Panc1 (cell line): ENCODE results near the gene CREBRF. TPM values are rescaled to one million over a fixed set of nuclear protein-coding genes. Genes with fewer than 3 reads are reported as not detected.
"Not testable (repeated sequence)": the region's sequence is repeated elsewhere in the genome, so short reads cannot be mapped to it uniquely, and the experiment has no call there.

ENCODE experiments used
- ATAC-seq: fragments of 200-7000 bp; cut with Tn5 transposase; 2 replicates; pipeline ENCODE4 v1.9.1; 2020; ENCODE audit warnings: mild to moderate bottlenecking, moderate library complexity
- BruUV-seq: library from RNA; stranded (reverse); fragments of 400-500 nt; replicated peaks from 2 replicates; lab custom pipeline; 2021; lab: Mats Ljungman, UMichigan
- CTCF ChIA-PET: fragments of 300-600 bp; sonication (Branson Sonifier 250); formaldehyde crosslinking; loops from one replicate; lab custom pipeline; 2022; ENCODE audit warnings: antibody characterized with exemption; lab: Charles Lee
- POLR2A ChIA-PET: fragments of 300-600 bp; sonication (Branson Sonifier 250); formaldehyde crosslinking; loops from one replicate; lab custom pipeline; 2022; ENCODE audit warnings: antibody characterized with exemption; lab: Charles Lee
- DNase-seq: peaks from one replicate; pipeline ENCODE4 v3.0.0-alpha.2; 2010; ENCODE audit warnings: low read depth, low spot score
- H3K27ac ChIP-seq: 2 replicates; pipeline ENCODE4 v1.5.1; 2011; ENCODE audit warnings: mild to moderate bottlenecking, low read length, inconsistent platforms
- H3K27me3 ChIP-seq: fragments of 200-500 bp; sonication (Bioruptor generic); 2 replicates; pipeline ENCODE4 v1.6.0; 2014; ENCODE audit warnings: low read length, inconsistent platforms; ENCODE audit not compliant: control insufficient read depth, insufficient read depth
- H3K36me3 ChIP-seq: fragments of 200-500 bp; sonication (Bioruptor generic); 2 replicates; pipeline ENCODE4 v1.5.1; 2014; ENCODE audit warnings: inconsistent platforms, mild to moderate bottlenecking, low read length, moderate library complexity; ENCODE audit not compliant: control insufficient read depth, insufficient read depth
- H3K4me1 ChIP-seq: 2 replicates; pipeline ENCODE4 v1.5.1; 2011; ENCODE audit warnings: inconsistent platforms, mild to moderate bottlenecking, low read length, moderate library complexity; ENCODE audit not compliant: control insufficient read depth, insufficient read depth
- H3K4me3 ChIP-seq, 2 experiments: 2 replicates each; pipeline ENCODE4 v1.5.1; 2011 to 2012; ENCODE audit warnings: low read depth in 2 of 2, low read length in 2 of 2, mild to moderate bottlenecking in 2 of 2, inconsistent platforms in 1 of 2, moderate library complexity in 1 of 2
- H3K9me3 ChIP-seq: fragments of 200-500 bp; sonication (Bioruptor generic); 2 replicates; pipeline ENCODE4 v1.5.1; 2014; ENCODE audit warnings: low read depth, mild to moderate bottlenecking, inconsistent platforms, low read length, moderate library complexity; ENCODE audit not compliant: control insufficient read depth, insufficient read depth
- CTCF ChIP-seq: fragments of 450-650 bp; IDR thresholded peaks from 2 replicates; pipeline ENCODE4 v1.5.1; 2017; ENCODE audit warnings: mild to moderate bottlenecking
- POLR2AphosphoS5 ChIP-seq: IDR thresholded peaks from 2 replicates; pipeline ENCODE4 v1.6.1; 2012; ENCODE audit warnings: mild to moderate bottlenecking, low read depth, low read length, moderate library complexity
- REST ChIP-seq, 2 experiments: IDR thresholded peaks; 2 replicates each; pipeline ENCODE4 v1.6.1; 2011 to 2012; ENCODE audit warnings: low read depth in 2 of 2, control low read depth in 1 of 2, low read length in 1 of 2, mild to moderate bottlenecking in 1 of 2, moderate library complexity in 1 of 2; ENCODE audit not compliant: insufficient read depth in 1 of 2
- SIN3A ChIP-seq: IDR thresholded peaks from 2 replicates; pipeline ENCODE4 v1.6.1; 2012; ENCODE audit warnings: low read depth, mild to moderate bottlenecking, low read length, moderate library complexity, borderline replicate concordance; ENCODE audit not compliant: insufficient read depth
- TCF7L2 ChIP-seq: IDR thresholded peaks from 2 replicates; pipeline ENCODE4 v1.6.1; 2011; ENCODE audit warnings: mild to moderate bottlenecking, low read depth, low read length, inconsistent platforms
- in situ Hi-C: cut with HindIII; loops from 2 replicates; pipeline ENCODE4 v1.10.0; 2016; ENCODE audit warnings: low sequenced_read_pairs, low pct_unique_long_range_greater_than_20kb
- intact Hi-C: fragments of 100-400 bp; cut with micrococcal nuclease; formaldehyde crosslinking; loops from one replicate; pipeline ENCODE4 v1.10.0; 2022; ENCODE audit not compliant: unreplicated experiment
- total RNA-seq: library from RNA; stranded (reverse); gene quantifications from one replicate; pipeline ENCODE4 v1.2.1, GENCODE V29; 2021; ENCODE audit not compliant: unreplicated experiment

The CREBRF gene
- total RNA-seq, 1 experiment from 2014 or later, result 9.0 TPM

- CTCF ChIA-PET, result no interaction called here
- BruUV-seq, result no TSS peak
- peak; percentile 92 for ATAC-seq
- Histone ChIP-seq H3K4me1 (peaks cover 18% of the 10 kb centered on the region), H3K36me3 (no peaks in the 10 kb centered on the region), H3K27ac (peak overlapping the region; percentile 78), H3K9me3 (no peaks in the 10 kb centered on the region), H3K27me3 (no peaks in the 10 kb centered on the region), H3K4me3 (peak overlapping the region in 1 of 2 experiments; percentile 19; a peak in 1 of 4 replicates)
- in situ Hi-C loops (no loop called here), intact Hi-C loops (no loop called here)
- DNase-seq, result peak; percentile 20
- no peak for TF ChIP-seq POLR2AphosphoS5
- no peak for TF ChIP-seq SIN3A
- no peak for TF ChIP-seq TCF7L2
- TF ChIP-seq REST (IDR thresholded peaks at IDR 0.05; ENCODE audit: insufficient read depth in 1 of 2, low read depth in 2 of 2, low read length in 1 of 2), result no peak
- TF ChIP-seq CTCF, result no peak
- POLR2A ChIA-PET, result no interaction called here
Measured at GRCh38 chr5:173016598-173017046, 39.5 kb upstream of the CREBRF start.

GRCh38 chr5:173017087-173017486 lies 39.1 kb upstream of the CREBRF start:
- peaks cover 18% of the 10 kb centered on the region for H3K4me1 ChIP-seq
- BruUV-seq, H3K36me3 ChIP-seq, H3K27me3 ChIP-seq, H3K4me3 ChIP-seq, intact Hi-C loops, POLR2A ChIA-PET, in situ Hi-C loops, H3K9me3 ChIP-seq, DNase-seq, CTCF ChIA-PET: not testable (repeated sequence)
- peak overlapping the region; percentile 78 for H3K27ac ChIP-seq
- ATAC-seq, result peak; percentile 24; the same call in 1 of the 2 replicates

- Histone ChIP-seq H3K4me1 (peaks cover 18% of the 10 kb centered on the region), H3K36me3 (no peaks in the 10 kb centered on the region), H3K9me3 (no peaks in the 10 kb centered on the region), H3K27me3 (no peaks in the 10 kb centered on the region), H3K4me3 (no peak overlapping the region), H3K27ac (no peak overlapping the region)
- no TSS peak for BruUV-seq
- DNase-seq, result no peak
- ChIA-PET POLR2A (no interaction called here), CTCF (no interaction called here)
- intact Hi-C loops (no loop called here), in situ Hi-C loops (no loop called here)
- ATAC-seq, result no peak
- TF ChIP-seq TCF7L2 (no peak), POLR2AphosphoS5 (no peak), CTCF (no peak), REST (IDR thresholded peaks at IDR 0.05; ENCODE audit: insufficient read depth in 1 of 2, low read depth in 2 of 2, low read length in 1 of 2) (no peak), SIN3A (no peak)
Measured at GRCh38 chr5:173018358-173018757, 37.8 kb upstream of the CREBRF start.
